GM08714 (cell line): ENCODE measurements around the gene NXN.
"Not testable (repeated sequence)": the region's sequence is repeated elsewhere in the genome, so short reads cannot be mapped to it uniquely, and the experiment has no call there.

Experiments
- H3K4me3 ChIP-seq: fragments of 200-500 bp; sonication (Bioruptor generic); 2 replicates; pipeline ENCODE4 v1.5.1; 2014; ENCODE audit warnings: mild to moderate bottlenecking, low read length, inconsistent platforms
- ZNF274 ChIP-seq: IDR thresholded peaks from 2 replicates; pipeline ENCODE4 v1.6.1; 2012; ENCODE audit warnings: mild to moderate bottlenecking, low read depth, low read length

Gene NXN

GRCh38 chr17:962166-962565 is 17.4 kb downstream of the NXN start:
- no peak for TF ChIP-seq ZNF274

GRCh38 chr17:958712-959451 is 20.7 kb downstream of the NXN start:
- no peak overlapping the region for H3K4me3 ChIP-seq
- TF ChIP-seq ZNF274, result no peak

More at GRCh38 chr17:962166-962565, 17.4 kb downstream of the NXN start:
- H3K4me3 ChIP-seq, result no peak overlapping the region

- H3K4me3 ChIP-seq, result no peak overlapping the region
- TF ChIP-seq ZNF274, result no peak
These were observed 21.6 kb downstream of the NXN start for GRCh38 chr17:957856-958421.

GRCh38 chr17:956905-957304 is 22.7 kb downstream of the NXN start:
- no peak for TF ChIP-seq ZNF274
- H3K4me3 ChIP-seq, result no peak overlapping the region

GRCh38 chr17:954431-955164 is 25.0 kb downstream of the NXN start:
- H3K4me3 ChIP-seq, result no peak overlapping the region
- TF ChIP-seq ZNF274, result no peak

GRCh38 chr17:953767-954166 is 25.8 kb downstream of the NXN start:
- TF ChIP-seq ZNF274, result no peak
- no peak overlapping the region for H3K4me3 ChIP-seq

GRCh38 chr17:952592-952991 is 27.0 kb downstream of the NXN start:
- not testable (repeated sequence) for H3K4me3 ChIP-seq

GRCh38 chr17:951325-952132 is 28.0 kb downstream of the NXN start:
- H3K4me3 ChIP-seq, result no peak overlapping the region
- no peak for TF ChIP-seq ZNF274

GRCh38 chr17:949623-950303 is 29.8 kb downstream of the NXN start:
- no peak overlapping the region for H3K4me3 ChIP-seq
- TF ChIP-seq ZNF274, result no peak

- H3K4me3 ChIP-seq, result no peak overlapping the region
- no peak for TF ChIP-seq ZNF274
These were observed 31.2 kb downstream of the NXN start for GRCh38 chr17:948284-948852.

- no peak for TF ChIP-seq ZNF274
- H3K4me3 ChIP-seq, result no peak overlapping the region
These were observed 32.9 kb downstream of the NXN start for GRCh38 chr17:946510-947236.

- H3K4me3 ChIP-seq, result no peak overlapping the region
- no peak for TF ChIP-seq ZNF274
These were observed 33.9 kb downstream of the NXN start for GRCh38 chr17:945672-946071.

- no peak for TF ChIP-seq ZNF274
- H3K4me3 ChIP-seq, result no peak overlapping the region
These were observed 35.2 kb downstream of the NXN start for GRCh38 chr17:944266-944826.
